OCI-LY3 (cell line): Measurements from ENCODE around the gene EPDR1.
"Not testable (repeated sequence)": the region's sequence is repeated elsewhere in the genome, so short reads cannot be mapped to it uniquely, and the experiment has no call there.

Source experiments
- EZH2phosphoT487 ChIP-seq: fragments of 200-600 bp; shearing (Covaris generic); IDR thresholded peaks from 2 replicates; pipeline ENCODE4 v1.6.1; 2018; ENCODE audit warnings: antibody characterized with exemption, mixed run types, low read depth
- TF ChIP-seq, protein P1 (sequence below): fragments of 200-600, 300-600 bp; sonication (generic); IDR thresholded peaks from 2 replicates; pipeline ENCODE4 v1.5.1; 2014; ENCODE audit warnings: antibody characterized with exemption, low read length, low read depth

DNA sequence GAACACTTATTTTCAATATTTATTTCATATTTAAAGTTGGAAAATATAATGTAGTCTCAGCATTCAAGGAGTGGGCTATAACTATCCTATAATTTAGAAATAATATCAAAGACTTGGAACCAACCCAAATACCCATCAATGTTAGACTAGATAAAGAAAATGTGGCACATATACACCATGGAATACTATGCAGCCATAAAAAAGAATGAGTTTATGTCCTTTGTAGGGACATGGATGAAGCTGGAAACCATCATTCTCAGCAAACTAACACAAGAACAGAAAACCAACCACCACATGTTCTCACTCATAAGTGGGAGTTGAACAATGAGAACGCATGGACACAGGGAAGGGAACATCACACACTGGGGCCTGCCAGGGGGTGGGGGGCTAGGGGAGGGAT, 33.8 kb downstream of the EPDR1 start:
- TF ChIP-seq, protein P1, sequence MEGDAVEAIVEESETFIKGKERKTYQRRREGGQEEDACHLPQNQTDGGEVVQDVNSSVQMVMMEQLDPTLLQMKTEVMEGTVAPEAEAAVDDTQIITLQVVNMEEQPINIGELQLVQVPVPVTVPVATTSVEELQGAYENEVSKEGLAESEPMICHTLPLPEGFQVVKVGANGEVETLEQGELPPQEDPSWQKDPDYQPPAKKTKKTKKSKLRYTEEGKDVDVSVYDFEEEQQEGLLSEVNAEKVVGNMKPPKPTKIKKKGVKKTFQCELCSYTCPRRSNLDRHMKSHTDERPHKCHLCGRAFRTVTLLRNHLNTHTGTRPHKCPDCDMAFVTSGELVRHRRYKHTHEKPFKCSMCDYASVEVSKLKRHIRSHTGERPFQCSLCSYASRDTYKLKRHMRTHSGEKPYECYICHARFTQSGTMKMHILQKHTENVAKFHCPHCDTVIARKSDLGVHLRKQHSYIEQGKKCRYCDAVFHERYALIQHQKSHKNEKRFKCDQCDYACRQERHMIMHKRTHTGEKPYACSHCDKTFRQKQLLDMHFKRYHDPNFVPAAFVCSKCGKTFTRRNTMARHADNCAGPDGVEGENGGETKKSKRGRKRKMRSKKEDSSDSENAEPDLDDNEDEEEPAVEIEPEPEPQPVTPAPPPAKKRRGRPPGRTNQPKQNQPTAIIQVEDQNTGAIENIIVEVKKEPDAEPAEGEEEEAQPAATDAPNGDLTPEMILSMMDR, result not testable (repeated sequence)
- TF ChIP-seq EZH2phosphoT487, result not testable (repeated sequence)
